Measurements from ENCODE around the gene MAP6.
A peak's percentile ranks its signal among the peaks of the same experiment; 100 is the strongest.

Gene MAP6

GRCh38 chr11:75571625-75572024 lies 97.2 kb downstream of the MAP6 start:
- no peak for DNase-seq (ENCODE audit: low read depth in 2 of 3, low spot score in 1 of 3)

GRCh38 chr11:75570559-75571139 lies 98.2 kb downstream of the MAP6 start:
- no peak for DNase-seq (ENCODE audit: low read depth in 2 of 3, low spot score in 1 of 3)

- DNase-seq (ENCODE audit: low read depth in 2 of 3, low spot score in 1 of 3): no peak
These were observed 100.1 kb downstream of the MAP6 start for GRCh38 chr11:75568616-75569219.

GRCh38 chr11:75567971-75568370 lies 100.9 kb downstream of the MAP6 start:
- no peak for DNase-seq (ENCODE audit: low read depth in 2 of 3, low spot score in 1 of 3)

GRCh38 chr11:75566763-75567279 lies 102.0 kb downstream of the MAP6 start:
- DNase-seq (ENCODE audit: low read depth in 2 of 3, low spot score in 1 of 3): no peak

GRCh38 chr11:75565916-75566762 lies 102.7 kb downstream of the MAP6 start:
- no peak for DNase-seq (ENCODE audit: low read depth in 2 of 3, low spot score in 1 of 3)

GRCh38 chr11:75565221-75565814 lies 103.5 kb downstream of the MAP6 start:
- no peak for DNase-seq (ENCODE audit: low read depth in 2 of 3, low spot score in 1 of 3)

GRCh38 chr11:75563978-75564552 lies 104.8 kb downstream of the MAP6 start:
- no peak for DNase-seq (ENCODE audit: low read depth in 2 of 3, low spot score in 1 of 3)

- no peak for DNase-seq (ENCODE audit: low read depth in 2 of 3, low spot score in 1 of 3)
These were observed 105.3 kb downstream of the MAP6 start for GRCh38 chr11:75563501-75563977.

- no peak for DNase-seq (ENCODE audit: low read depth in 2 of 3, low spot score in 1 of 3)
These were observed 105.9 kb downstream of the MAP6 start for GRCh38 chr11:75562836-75563484.

GRCh38 chr11:75562048-75562835 lies 106.6 kb downstream of the MAP6 start, which contains the start of gene SERPINH1:
Gene SERPINH1 (plus strand): TSS chr11:75562253. CDS start chr11:75566350, 4,097 bp downstream.
- peak; percentile 63 to 74 (median 73) for DNase-seq (ENCODE audit: low read depth in 2 of 3, low spot score in 1 of 3)

- DNase-seq (ENCODE audit: low read depth in 2 of 3, low spot score in 1 of 3): no peak
These were observed 107.3 kb downstream of the MAP6 start for GRCh38 chr11:75561426-75562047.

- DNase-seq (ENCODE audit: low read depth in 2 of 3, low spot score in 1 of 3): no peak
These were observed 108.2 kb downstream of the MAP6 start for GRCh38 chr11:75560644-75561043.

- no peak for DNase-seq (ENCODE audit: low read depth in 2 of 3, low spot score in 1 of 3)
These were observed 109.6 kb downstream of the MAP6 start for GRCh38 chr11:75558939-75559843.

- no peak for DNase-seq (ENCODE audit: low read depth in 2 of 3, low spot score in 1 of 3)
These were observed 111.0 kb downstream of the MAP6 start for GRCh38 chr11:75557666-75558494.

GRCh38 chr11:75556275-75556674 lies 112.6 kb downstream of the MAP6 start:
- no peak for DNase-seq (ENCODE audit: low read depth in 2 of 3, low spot score in 1 of 3)

GRCh38 chr11:75555079-75555811 lies 113.6 kb downstream of the MAP6 start:
- DNase-seq (ENCODE audit: low read depth in 2 of 3, low spot score in 1 of 3): no peak
